Endothelial cell of umbilical vein (primary cell): ENCODE measurements around the gene PHF8. TPM values are rescaled to one million over a fixed set of nuclear protein-coding genes. Genes with fewer than 3 reads are reported as not detected.

Source experiments
- BruUV-seq: library from RNA; stranded (reverse); fragments of 400-500 nt; replicated peaks from 2 replicates; lab custom pipeline; 2021; lab: Mats Ljungman, UMichigan
- CTCF ChIA-PET: fragments of 300-600, 350-600 bp; sonication (Branson Sonifier 250); formaldehyde crosslinking; loops from one replicate; lab custom pipeline; 2021; ENCODE audit warnings: antibody characterized with exemption, inconsistent platforms; lab: Charles Lee
- POLR2A ChIA-PET: fragments of 300-600, 350-600 bp; sonication (Branson Sonifier 250); formaldehyde crosslinking; loops from one replicate; lab custom pipeline; 2021; ENCODE audit warnings: antibody characterized with exemption, inconsistent platforms; lab: Charles Lee
- DNase-seq: peaks from one replicate; pipeline ENCODE4 v3.0.0-alpha.2; 2011; ENCODE audit warnings: low read depth, low spot score
- FAIRE-seq: peaks from 2 replicates; lab custom pipeline; 2011; peaks lifted over from hg19 to GRCh38; lab: Jason Lieb, UNC
- H2AFZ ChIP-seq: 2 replicates; pipeline ENCODE4 v1.6.0; 2012; ENCODE audit warnings: low read depth, low read length, control low read depth, inconsistent platforms
- H3K27ac ChIP-seq: 2 replicates; pipeline ENCODE4 v1.5.1; 2011; ENCODE audit warnings: low read depth, mild to moderate bottlenecking, control low read depth, low read length, moderate library complexity; ENCODE audit not compliant: insufficient read depth
- H3K27me3 ChIP-seq, 2 experiments: 2 replicates each; pipeline versions ENCODE4 v1.6.0 to v1.6.1; 2011; ENCODE audit warnings: low read length in 2 of 2, mixed read lengths in 1 of 2; ENCODE audit not compliant: control insufficient read depth in 2 of 2, insufficient read depth in 2 of 2
- H3K36me3 ChIP-seq, 2 experiments: 2 replicates in 1 of 2; 3 replicates in 1 of 2; pipeline ENCODE4 v1.5.1; 2011; ENCODE audit warnings: low read length in 2 of 2, mild to moderate bottlenecking in 1 of 2, moderate library complexity in 1 of 2; ENCODE audit not compliant: control insufficient read depth in 2 of 2, insufficient read depth in 2 of 2; ENCODE audit errors: extremely low read depth in 1 of 2
- H3K4me1 ChIP-seq: 3 replicates; pipeline ENCODE4 v1.5.1; 2011; ENCODE audit warnings: mild to moderate bottlenecking, low read length; ENCODE audit not compliant: control insufficient read depth, insufficient read depth; ENCODE audit errors: extremely low read depth
- H3K4me2 ChIP-seq: 2 replicates; pipeline ENCODE4 v1.6.1; 2011; ENCODE audit warnings: low read length, control low read depth, mixed read lengths; ENCODE audit not compliant: insufficient read depth
- H3K4me3 ChIP-seq, 3 experiments: fragments of 200-600 bp in 1 of 3; sonication (generic), shearing (Covaris generic) in 1 of 3; replicated peaks in 1 of 3; 2 replicates each; pipeline ENCODE4 v1.5.1; 2011 to 2016; ENCODE audit warnings: control low read depth in 3 of 3, low read length in 3 of 3, mild to moderate bottlenecking in 2 of 3, inconsistent platforms in 1 of 3, low read depth in 1 of 3, moderate library complexity in 1 of 3; ENCODE audit not compliant: insufficient read depth in 1 of 3
- H3K79me2 ChIP-seq: 2 replicates; pipeline ENCODE4 v1.6.0; 2012; ENCODE audit warnings: low read length, inconsistent platforms; ENCODE audit not compliant: control insufficient read depth, insufficient read depth
- H3K9ac ChIP-seq: replicated peaks from 2 replicates; pipeline ENCODE3; 2011; ENCODE audit warnings: low read length, control low read depth; ENCODE audit not compliant: insufficient read depth; ENCODE audit errors: extremely low read depth
- H3K9me1 ChIP-seq: replicated peaks from 3 replicates; pipeline ENCODE4 v1.6.0; 2011; ENCODE audit warnings: mild to moderate bottlenecking, low read length; ENCODE audit not compliant: control insufficient read depth, insufficient read depth; ENCODE audit errors: extremely low read depth
- H3K9me3 ChIP-seq: replicated peaks from 2 replicates; pipeline ENCODE4 v1.5.1; 2012; ENCODE audit warnings: low read length, inconsistent platforms; ENCODE audit not compliant: control insufficient read depth, insufficient read depth
- H4K20me1 ChIP-seq: replicated peaks from 2 replicates; pipeline ENCODE3; 2011; ENCODE audit warnings: mild to moderate bottlenecking, low read length; ENCODE audit not compliant: control insufficient read depth, insufficient read depth; ENCODE audit errors: extremely low read depth
- EZH2 ChIP-seq: IDR thresholded peaks from 2 replicates; pipeline ENCODE4 v1.6.1; 2012; ENCODE audit warnings: borderline replicate concordance, low read depth, mild to moderate bottlenecking, moderate library complexity, low read length, inconsistent platforms; ENCODE audit not compliant: severe bottlenecking
- FOS ChIP-seq: IDR thresholded peaks from 2 replicates; pipeline ENCODE4 v1.6.1; 2011; ENCODE audit warnings: mild to moderate bottlenecking, low read length, moderate library complexity, borderline replicate concordance; ENCODE audit not compliant: insufficient read depth
- GATA2 ChIP-seq: IDR thresholded peaks from 2 replicates; pipeline ENCODE4 v1.7.0; 2011; ENCODE audit warnings: low read depth, mild to moderate bottlenecking, moderate library complexity, mixed read lengths, low read length; ENCODE audit not compliant: insufficient read length, insufficient read depth
- JUN ChIP-seq: IDR thresholded peaks from 2 replicates; pipeline ENCODE4 v1.6.1; 2011; ENCODE audit warnings: borderline replicate concordance, low read depth; ENCODE audit not compliant: insufficient read length, insufficient read depth
- MYC ChIP-seq: IDR thresholded peaks from one replicate; pipeline ENCODE4 v1.6.1; 2011; ENCODE audit warnings: mild to moderate bottlenecking, low read depth, low read length
- POLR2A ChIP-seq: IDR thresholded peaks from 2 replicates; pipeline ENCODE4 v1.6.1; 2012; ENCODE audit warnings: low read depth, mild to moderate bottlenecking, control low read depth, low read length
- POLR2AphosphoS5 ChIP-seq: IDR thresholded peaks from 2 replicates; pipeline ENCODE4 v1.6.1; 2012; ENCODE audit warnings: low read depth, mild to moderate bottlenecking, control low read depth, low read length, moderate library complexity; ENCODE audit not compliant: insufficient read depth
- dilution Hi-C: fragments of 300-500 bp; cut with MboI; formaldehyde crosslinking; loops from one replicate; pipeline ENCODE4 v1.15.0; 2019; ENCODE audit warnings: low sequenced_read_pairs; ENCODE audit not compliant: extremely low pct_ligation_motif_present
- intact Hi-C: fragments of 100-400 bp; cut with micrococcal nuclease; formaldehyde crosslinking; loops from one replicate; pipeline ENCODE4 v1.10.0; 2022
- polyA plus RNA-seq, 4 experiments: library from polyadenylated mRNA; depleted of rRNA in 3 of 4; stranded (reverse) in 3 of 4; unstranded in 1 of 4; fragments of >200 nt; gene quantifications; 2 replicates each; pipeline versions ENCODE4 v1.2.1 to v1.2.3, GENCODE V29; 2011 to 2012; ENCODE audit warnings: missing spikeins in 1 of 4
- total RNA-seq: library from RNA; stranded (reverse); gene quantifications from 2 replicates; pipeline ENCODE4 v1.2.3, GENCODE V29; 2021
- TF ChIP-seq, protein P1 (sequence below), 2 donors: IDR thresholded peaks; 1 replicate in 1 of 2; 2 replicates in 1 of 2; pipeline ENCODE4 v1.5.1; 2011; ENCODE audit warnings: low read length in 2 of 2, mild to moderate bottlenecking in 2 of 2, moderate library complexity in 2 of 2, control low read depth in 1 of 2, inconsistent platforms in 1 of 2, low read depth in 1 of 2; ENCODE audit not compliant: insufficient read depth in 1 of 2; ENCODE audit errors: extremely low read depth in 1 of 2
- TF ChIP-seq, protein P2 (sequence below): IDR thresholded peaks from 2 replicates; pipeline ENCODE4 v1.6.1; 2011; ENCODE audit not compliant: insufficient read depth, insufficient read length

The PHF8 gene
- total and polyA plus RNA-seq, 2 donors (not counting 3 experiments of a cell fraction or from before 2014, with no cell fraction given), result 10.9 to 25.5 TPM

GRCh38 chrX:54048412-54048811, 4.1 kb upstream of the PHF8 start:
- CTCF ChIA-PET, result no interaction called here
- no peaks in the 10 kb centered on the region for H3K27me3 ChIP-seq
- no peaks in the 10 kb centered on the region for H3K36me3 ChIP-seq
- no peaks in the 10 kb centered on the region for H3K79me2 ChIP-seq
- DNase-seq, result no peak
- POLR2A ChIA-PET, result no interaction called here
- no peaks in the 10 kb centered on the region for H4K20me1 ChIP-seq
- H3K27ac ChIP-seq, result no peak overlapping the region
- intact Hi-C loops, result loop anchor here (10.0 kb wide), 1 partner anchor 1106 kb away; no protein-coding TSS in a partner anchor
- no peak overlapping the region for H3K9ac ChIP-seq
- no peak overlapping the region for H3K4me3 ChIP-seq
- TF ChIP-seq FOS, result no peak
- no peak for TF ChIP-seq POLR2A
- no peaks in the 10 kb centered on the region for H3K9me1 ChIP-seq
- H3K4me1 ChIP-seq, result peaks cover 11% of the 10 kb centered on the region
- H3K9me3 ChIP-seq, result no peaks in the 10 kb centered on the region
- BruUV-seq, result no TSS peak
- H3K4me2 ChIP-seq, result no peak overlapping the region
- dilution Hi-C loops, result no loop called here
- H2AFZ ChIP-seq, result no peak overlapping the region
- no peak for FAIRE-seq

- ChIA-PET CTCF (no interaction called here), POLR2A (interaction anchor here (1.4 kb wide), 1 partner anchor 138 kb away, joined by 3 read pairs; the partner anchor contains the start of gene FAM120C)
- Histone ChIP-seq H3K4me1 (peaks cover 13% of the 10 kb centered on the region), H3K79me2 (peaks cover 3% of the 10 kb centered on the region), H3K9me1 (no peaks in the 10 kb centered on the region), H2AFZ (no peak overlapping the region), H3K27ac (no peak overlapping the region), H3K9me3 (no peaks in the 10 kb centered on the region), H3K36me3 (no peaks in the 10 kb centered on the region), H4K20me1 (no peaks in the 10 kb centered on the region), H3K4me2 (no peak overlapping the region), H3K9ac (no peak overlapping the region), H3K27me3 (no peaks in the 10 kb centered on the region), H3K4me3 (no peak overlapping the region)
- peak; percentile 65 for FAIRE-seq
- DNase-seq, result no peak
- dilution Hi-C loops, result no loop called here
- BruUV-seq, result no TSS peak
- TF ChIP-seq POLR2AphosphoS5 (no peak), GATA2 (no peak), MYC (no peak), POLR2A (no peak), FOS (no peak), JUN (no peak), EZH2 (no peak)
- TF ChIP-seq, protein P1, sequence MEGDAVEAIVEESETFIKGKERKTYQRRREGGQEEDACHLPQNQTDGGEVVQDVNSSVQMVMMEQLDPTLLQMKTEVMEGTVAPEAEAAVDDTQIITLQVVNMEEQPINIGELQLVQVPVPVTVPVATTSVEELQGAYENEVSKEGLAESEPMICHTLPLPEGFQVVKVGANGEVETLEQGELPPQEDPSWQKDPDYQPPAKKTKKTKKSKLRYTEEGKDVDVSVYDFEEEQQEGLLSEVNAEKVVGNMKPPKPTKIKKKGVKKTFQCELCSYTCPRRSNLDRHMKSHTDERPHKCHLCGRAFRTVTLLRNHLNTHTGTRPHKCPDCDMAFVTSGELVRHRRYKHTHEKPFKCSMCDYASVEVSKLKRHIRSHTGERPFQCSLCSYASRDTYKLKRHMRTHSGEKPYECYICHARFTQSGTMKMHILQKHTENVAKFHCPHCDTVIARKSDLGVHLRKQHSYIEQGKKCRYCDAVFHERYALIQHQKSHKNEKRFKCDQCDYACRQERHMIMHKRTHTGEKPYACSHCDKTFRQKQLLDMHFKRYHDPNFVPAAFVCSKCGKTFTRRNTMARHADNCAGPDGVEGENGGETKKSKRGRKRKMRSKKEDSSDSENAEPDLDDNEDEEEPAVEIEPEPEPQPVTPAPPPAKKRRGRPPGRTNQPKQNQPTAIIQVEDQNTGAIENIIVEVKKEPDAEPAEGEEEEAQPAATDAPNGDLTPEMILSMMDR (IDR thresholded peaks at IDR 0.05; ENCODE audit: extremely low read depth in 1 of 2, insufficient read depth in 1 of 2, low read depth in 1 of 2, low read length in 2 of 2), result no peak
- TF ChIP-seq, protein P2, sequence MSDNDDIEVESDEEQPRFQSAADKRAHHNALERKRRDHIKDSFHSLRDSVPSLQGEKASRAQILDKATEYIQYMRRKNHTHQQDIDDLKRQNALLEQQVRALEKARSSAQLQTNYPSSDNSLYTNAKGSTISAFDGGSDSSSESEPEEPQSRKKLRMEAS, result no peak
- intact Hi-C loops, result loop anchor here (10.0 kb wide), 1 partner anchor 1109 kb away; no protein-coding TSS in a partner anchor
Measured at GRCh38 chrX:54045563-54046228, 1.4 kb upstream of the PHF8 start.
